BLaER1 treated with 17β-estradiol and CSF1 and Interleukin-3, amounts not matched to agents 10 nM and 100 nM (cell line): ENCODE measurements around the gene FXYD6.

ENCODE experiments used
- H3K27ac ChIP-seq, 11 experiments: shearing (Covaris generic); formaldehyde crosslinking; 2 replicates each; pipeline ENCODE4 v1.8.1; 2022
- H3K27me3 ChIP-seq, 11 experiments: shearing (Covaris generic); formaldehyde crosslinking; 2 replicates each; pipeline ENCODE4 v1.8.1; 2022
- H3K36me3 ChIP-seq, 11 experiments: shearing (Covaris generic); formaldehyde crosslinking; 2 replicates each; pipeline ENCODE4 v1.8.1; 2022
- H3K4me1 ChIP-seq, 10 experiments: shearing (Covaris generic); formaldehyde crosslinking; 2 replicates each; pipeline ENCODE4 v1.8.1; 2022
- H3K4me2 ChIP-seq, 11 experiments: shearing (Covaris generic); formaldehyde crosslinking; 2 replicates each; pipeline ENCODE4 v1.8.1; 2022
- H3K4me3 ChIP-seq, 10 experiments: shearing (Covaris generic); formaldehyde crosslinking; 2 replicates each; pipeline ENCODE4 v1.8.1; 2022
- H3K9ac ChIP-seq, 11 experiments: shearing (Covaris generic); formaldehyde crosslinking; 2 replicates each; pipeline ENCODE4 v1.8.1; 2022
- H3K9me3 ChIP-seq, 11 experiments: shearing (Covaris generic); formaldehyde crosslinking; replicated peaks in 1 of 11; 2 replicates each; pipeline ENCODE4 v1.8.1; 2022
- H4K20me1 ChIP-seq, 11 experiments: shearing (Covaris generic); formaldehyde crosslinking; 2 replicates each; pipeline ENCODE4 v1.8.1; 2022
- Cebpa-rat ChIP-seq, 11 experiments: shearing (Covaris generic); IDR thresholded peaks; 2 replicates each; pipeline ENCODE4 v1.8.1; 2022

The FXYD6 gene

GRCh38 chr11:117825538-117826189 is 50.8 kb downstream of the FXYD6 start:
- H3K27ac ChIP-seq: peak overlapping the region in 9 of 11 experiments; percentile 77 to 89 (median 87); a peak in 17 of 22 replicates
- no peaks in the 10 kb centered on the region for H3K9me3 ChIP-seq
- H3K27me3 ChIP-seq: no peaks in the 10 kb centered on the region
- H3K36me3 ChIP-seq: no peaks in the 10 kb centered on the region
- peak overlapping the region in 2 of 10 experiments; percentile 16 to 43; a peak in 1 of 20 replicates for H3K4me3 ChIP-seq
- peak overlapping the region; percentile 75 to 98 (median 93) for H3K4me2 ChIP-seq
- peak overlapping the region in 6 of 11 experiments; percentile 62 to 81 (median 77); a peak in 11 of 22 replicates for H3K9ac ChIP-seq
- peaks cover 82 to 97% (median 95%) of the 10 kb centered on the region in 10 experiments for H3K4me1 ChIP-seq
- no peaks in the 10 kb centered on the region for H4K20me1 ChIP-seq
- TF ChIP-seq Cebpa-rat (IDR thresholded peaks at IDR 0.05): no peak

DNA sequence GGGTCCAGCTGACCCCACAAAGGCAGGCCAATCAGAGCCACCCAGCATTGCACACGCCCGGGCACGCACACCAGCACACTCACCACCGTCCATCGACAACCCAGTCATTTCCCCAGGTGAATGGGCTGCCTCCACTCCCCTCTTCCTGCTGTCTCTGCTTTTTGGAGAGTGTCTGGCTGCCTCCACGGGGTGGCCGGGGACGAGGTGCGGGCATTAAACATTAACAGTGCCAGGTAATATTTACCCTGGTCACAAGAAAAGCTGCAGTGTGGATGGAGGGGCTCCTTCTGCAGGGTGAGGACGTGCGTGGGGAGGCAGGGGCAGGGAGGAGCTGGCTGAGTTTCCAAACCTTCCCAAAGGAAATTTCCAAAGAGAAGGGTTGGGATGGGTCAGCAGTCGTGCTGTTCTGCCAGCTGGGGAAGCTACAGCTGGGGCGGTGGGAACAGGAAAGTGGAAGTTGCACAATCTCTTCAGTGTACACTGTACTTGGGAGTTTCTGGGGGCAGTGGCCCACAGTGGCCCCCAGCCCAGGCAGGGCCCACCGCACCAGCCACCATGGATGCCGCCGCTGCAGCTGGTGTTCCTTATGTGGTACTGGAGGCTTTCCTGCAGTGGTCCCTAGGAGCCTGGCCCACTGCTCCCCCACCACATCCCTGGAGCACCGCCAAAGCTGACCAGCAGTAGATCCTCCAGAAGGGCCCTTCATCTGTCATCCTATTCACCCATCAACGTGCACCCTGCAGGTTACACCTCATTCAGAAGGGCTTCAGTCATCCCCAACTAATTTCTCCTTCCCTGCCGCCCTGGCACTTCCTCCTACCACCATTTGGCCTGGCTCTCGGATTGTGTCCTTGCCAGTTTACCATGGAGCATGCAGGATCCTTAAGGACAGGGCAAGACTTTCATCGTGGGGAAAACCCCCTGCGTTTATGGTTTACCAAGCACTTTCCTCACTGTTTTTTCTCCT is 51.6 kb downstream of the FXYD6 start, which contains the start of gene FXYD2:
Gene FXYD2 (minus strand): TSS at position 174 of the 967 bp plus-strand sequence. CDS start 66 bp downstream, at position 108.
- Histone ChIP-seq H3K4me1 (peaks cover 78 to 97% (median 93%) of the 10 kb centered on the region in 10 experiments), H3K36me3 (no peaks in the 10 kb centered on the region), H3K9ac (peak within 1 kb of the TSS; percentile 62 to 81 (median 76)), H3K27ac (peak within 1 kb of the TSS; percentile 72 to 89 (median 87)), H3K9me3 (no peaks in the 10 kb centered on the region), H3K4me3 (peak within 1 kb of the TSS in 8 of 10 experiments; percentile 7 to 48 (median 32); a peak in 13 of 20 replicates), H4K20me1 (no peaks in the 10 kb centered on the region), H3K27me3 (no peaks in the 10 kb centered on the region), H3K4me2 (peak within 1 kb of the TSS; percentile 75 to 98 (median 93))
- TF ChIP-seq Cebpa-rat (IDR thresholded peaks at IDR 0.05): peak; percentile 11 to 91 (median 84); a peak in 17 of 22 replicates

- peak overlapping the region; percentile 72 to 89 (median 87) for H3K27ac ChIP-seq
- H3K4me3 ChIP-seq: peak overlapping the region in 8 of 10 experiments; percentile 2 to 48 (median 28); a peak in 11 of 20 replicates
- TF ChIP-seq Cebpa-rat (IDR thresholded peaks at IDR 0.05): no peak
- peak overlapping the region; percentile 62 to 81 (median 76) for H3K9ac ChIP-seq
- no peaks in the 10 kb centered on the region for H3K27me3 ChIP-seq
- H3K9me3 ChIP-seq: no peaks in the 10 kb centered on the region
- peak overlapping the region; percentile 75 to 98 (median 93) for H3K4me2 ChIP-seq
- peaks cover 79 to 97% (median 93%) of the 10 kb centered on the region in 10 experiments for H3K4me1 ChIP-seq
- H4K20me1 ChIP-seq: no peaks in the 10 kb centered on the region
- no peaks in the 10 kb centered on the region for H3K36me3 ChIP-seq
These were observed 52.5 kb downstream of the FXYD6 start for GRCh38 chr11:117823946-117824420.

DNA sequence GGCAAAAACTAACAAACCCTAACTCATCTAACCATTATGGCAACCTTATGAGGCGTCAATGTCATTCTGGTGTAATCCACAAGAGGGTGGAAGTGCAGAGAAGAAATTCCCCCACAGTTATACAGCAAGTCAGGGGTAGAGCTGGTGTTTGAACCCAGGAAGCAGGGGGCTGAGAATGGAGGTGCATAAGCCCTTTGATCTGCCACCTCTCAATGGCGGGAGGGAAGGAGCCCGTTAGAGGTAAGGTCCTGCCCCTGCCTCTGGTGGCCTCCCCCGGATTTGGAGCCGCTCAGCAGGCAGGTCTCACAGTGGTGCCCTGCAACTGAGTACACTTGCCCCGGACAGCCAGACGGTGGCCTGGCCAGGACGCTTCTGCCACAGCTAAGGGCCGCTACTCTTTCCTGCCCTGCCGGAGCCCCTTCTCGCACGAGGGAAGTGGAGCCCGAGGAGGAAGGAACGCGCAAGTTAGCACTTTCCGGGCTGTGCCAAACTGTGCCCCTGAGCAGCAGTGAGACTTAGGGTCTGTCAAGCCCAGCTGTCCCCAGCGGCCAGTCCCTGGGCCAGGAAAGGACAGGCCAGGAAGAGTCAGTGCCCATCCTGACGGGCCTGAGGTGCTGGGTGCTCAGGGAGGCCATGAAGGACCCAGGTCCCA is 53.0 kb downstream of the FXYD6 start:
- Histone ChIP-seq H3K4me2 (peak overlapping the region; percentile 75 to 98 (median 93)), H3K36me3 (no peaks in the 10 kb centered on the region), H3K4me1 (peaks cover 79 to 97% (median 93%) of the 10 kb centered on the region in 10 experiments), H3K27me3 (no peaks in the 10 kb centered on the region), H3K4me3 (peak overlapping the region in 7 of 10 experiments; percentile 2 to 48 (median 31); a peak in 10 of 20 replicates), H3K27ac (peak overlapping the region; percentile 72 to 89 (median 87)), H4K20me1 (no peaks in the 10 kb centered on the region), H3K9me3 (no peaks in the 10 kb centered on the region), H3K9ac (peak overlapping the region; percentile 62 to 81 (median 76))
- TF ChIP-seq Cebpa-rat (IDR thresholded peaks at IDR 0.05): no peak

GRCh38 chr11:117822074-117823033 is 54.1 kb downstream of the FXYD6 start:
- Histone ChIP-seq H4K20me1 (no peaks in the 10 kb centered on the region), H3K27ac (peak overlapping the region in 10 of 11 experiments; percentile 61 to 89 (median 87); a peak in 20 of 22 replicates), H3K4me2 (peak overlapping the region; percentile 75 to 98 (median 93)), H3K27me3 (no peaks in the 10 kb centered on the region), H3K9ac (peak overlapping the region in 8 of 11 experiments; percentile 27 to 81 (median 76); a peak in 13 of 22 replicates), H3K9me3 (no peaks in the 10 kb centered on the region), H3K36me3 (no peaks in the 10 kb centered on the region), H3K4me3 (peak overlapping the region in 1 of 10 experiments; percentile 2; a peak in 1 of 20 replicates), H3K4me1 (peaks cover 78 to 97% (median 93%) of the 10 kb centered on the region in 10 experiments)
- no peak for TF ChIP-seq Cebpa-rat (IDR thresholded peaks at IDR 0.05)

GRCh38 chr11:117821431-117821830 is 55.0 kb downstream of the FXYD6 start:
- Histone ChIP-seq H3K4me2 (peak overlapping the region in 9 of 11 experiments; percentile 91 to 98 (median 93); a peak in 15 of 22 replicates), H3K9me3 (no peaks in the 10 kb centered on the region), H3K27me3 (no peaks in the 10 kb centered on the region), H3K4me1 (peaks cover 82 to 97% (median 93%) of the 10 kb centered on the region in 10 experiments), H3K27ac (0 out of 22 replicates have a peak overlapping the region, but pooled peaks of 1 of the 11 experiments have one; percentile 87), H3K36me3 (no peaks in the 10 kb centered on the region), H3K9ac (0 out of 22 replicates have a peak overlapping the region, but pooled peaks of 2 of the 11 experiments have one; percentile 4 to 81), H3K4me3 (no peak overlapping the region), H4K20me1 (no peaks in the 10 kb centered on the region)
- TF ChIP-seq Cebpa-rat (IDR thresholded peaks at IDR 0.05): no peak

- Histone ChIP-seq H3K36me3 (no peaks in the 10 kb centered on the region), H3K9me3 (no peaks in the 10 kb centered on the region), H3K4me3 (no peak overlapping the region), H3K4me2 (peak overlapping the region in 10 of 11 experiments; percentile 61 to 94 (median 84); a peak in 16 of 22 replicates), H3K27ac (no peak overlapping the region), H3K9ac (no peak overlapping the region), H4K20me1 (peaks cover 0 to 6% (median 0%) of the 10 kb centered on the region in 11 experiments; a peak in 4 of 22 replicates), H3K4me1 (peaks cover 82 to 97% (median 93%) of the 10 kb centered on the region in 10 experiments), H3K27me3 (no peaks in the 10 kb centered on the region)
- TF ChIP-seq Cebpa-rat (IDR thresholded peaks at IDR 0.05): no peak
These were observed 55.9 kb downstream of the FXYD6 start for GRCh38 chr11:117820516-117820915.
